ENCODE measurements around the gene CCDC102B.
"Not testable (repeated sequence)": the region's sequence is repeated elsewhere in the genome, so short reads cannot be mapped to it uniquely, and the experiment has no call there.

The CCDC102B gene

DNA sequence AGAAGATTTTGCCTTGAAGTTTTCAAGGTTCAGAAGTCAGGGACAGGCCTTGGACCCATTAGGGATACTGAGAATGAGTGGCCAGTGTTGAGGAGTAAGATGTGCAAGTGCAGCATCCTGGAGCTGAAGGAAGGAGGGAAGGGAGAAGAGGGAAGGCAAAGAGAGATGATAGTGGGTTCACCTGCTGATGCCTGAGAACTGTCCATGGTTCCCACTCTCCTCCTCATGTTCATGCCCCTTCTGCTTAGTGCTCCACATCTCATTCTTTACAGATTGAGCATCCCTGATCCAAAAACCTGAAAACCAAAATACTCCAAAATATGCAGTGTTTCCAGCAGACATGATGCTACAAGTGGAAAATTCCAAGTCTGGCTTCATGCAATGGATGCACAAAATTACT, 137.8 kb downstream of the CCDC102B start:
- Histone ChIP-seq H3K4me1 (ENCODE audit: control insufficient read depth, insufficient read depth, low read length, unreplicated experiment) (peaks cover 10% of the 10 kb centered on the region), H3K27ac (ENCODE audit: low read depth, low read length) (no peak overlapping the region), H3K79me2 (ENCODE audit: control insufficient read depth, insufficient read depth, low read length, unreplicated experiment) (no peaks in the 10 kb centered on the region), H3K36me3 (ENCODE audit: insufficient read depth, low read length) (no peaks in the 10 kb centered on the region), H3K4me3 (ENCODE audit: low read depth, low read length) (no peak overlapping the region), H3K27me3 (ENCODE audit: insufficient read depth, low read length) (no peaks in the 10 kb centered on the region), H2AFZ (ENCODE audit: low read length, unreplicated experiment) (no peak overlapping the region)

DNA sequence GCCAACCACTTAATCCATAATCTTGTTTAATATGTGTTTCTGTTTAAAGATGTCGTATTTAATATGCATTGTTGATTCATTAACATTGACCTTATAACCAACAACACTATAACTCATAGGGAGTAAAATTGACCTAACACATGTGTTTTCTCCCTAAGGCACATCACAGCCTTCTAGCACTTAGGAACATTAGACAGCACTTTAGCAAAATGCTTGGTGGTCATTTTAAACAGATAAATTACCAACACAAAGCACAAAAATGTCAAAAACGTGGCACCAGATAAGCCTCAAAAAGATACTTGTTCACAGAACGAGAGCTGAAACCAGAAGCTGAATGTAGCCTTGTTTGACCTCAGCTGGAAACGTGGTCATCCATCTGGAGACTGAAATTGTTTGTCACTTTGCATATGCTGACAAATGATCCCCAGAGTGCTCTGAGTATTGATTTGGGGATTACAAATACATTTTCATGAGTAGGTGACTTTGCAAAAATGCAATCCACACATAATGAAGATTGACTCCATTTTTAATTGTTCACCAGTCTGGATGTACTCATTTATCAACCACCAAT, 139.2 kb downstream of the CCDC102B start:
- Histone ChIP-seq H3K79me2 (ENCODE audit: control insufficient read depth, insufficient read depth, low read length, unreplicated experiment) (no peaks in the 10 kb centered on the region), H2AFZ (ENCODE audit: low read length, unreplicated experiment) (no peak overlapping the region), H3K4me3 (ENCODE audit: low read depth, low read length) (no peak overlapping the region), H3K27ac (ENCODE audit: low read depth, low read length) (no peak overlapping the region), H3K27me3 (ENCODE audit: insufficient read depth, low read length) (no peaks in the 10 kb centered on the region), H3K36me3 (ENCODE audit: insufficient read depth, low read length) (no peaks in the 10 kb centered on the region), H3K4me1 (ENCODE audit: control insufficient read depth, insufficient read depth, low read length, unreplicated experiment) (peaks cover 10% of the 10 kb centered on the region)

GRCh38 chr18:68940039-68940438, 142.2 kb downstream of the CCDC102B start:
- Histone ChIP-seq H2AFZ (ENCODE audit: low read length, unreplicated experiment) (no peak overlapping the region), H3K27ac (ENCODE audit: low read depth, low read length) (no peak overlapping the region), H3K36me3 (ENCODE audit: insufficient read depth, low read length) (no peaks in the 10 kb centered on the region), H3K79me2 (ENCODE audit: control insufficient read depth, insufficient read depth, low read length, unreplicated experiment) (no peaks in the 10 kb centered on the region), H3K27me3 (ENCODE audit: insufficient read depth, low read length) (no peaks in the 10 kb centered on the region), H3K4me1 (ENCODE audit: control insufficient read depth, insufficient read depth, low read length, unreplicated experiment) (peaks cover 10% of the 10 kb centered on the region), H3K4me3 (ENCODE audit: low read depth, low read length) (no peak overlapping the region)

- Histone ChIP-seq H2AFZ (ENCODE audit: low read length, unreplicated experiment) (no peak overlapping the region), H3K27ac (ENCODE audit: low read depth, low read length) (no peak overlapping the region), H3K36me3 (ENCODE audit: insufficient read depth, low read length) (no peaks in the 10 kb centered on the region), H3K27me3 (ENCODE audit: insufficient read depth, low read length) (no peaks in the 10 kb centered on the region), H3K4me1 (ENCODE audit: control insufficient read depth, insufficient read depth, low read length, unreplicated experiment) (peaks cover 10% of the 10 kb centered on the region), H3K79me2 (ENCODE audit: control insufficient read depth, insufficient read depth, low read length, unreplicated experiment) (no peaks in the 10 kb centered on the region), H3K4me3 (ENCODE audit: low read depth, low read length) (no peak overlapping the region)
Observed at GRCh38 chr18:68940754-68941153, 142.9 kb downstream of the CCDC102B start.

DNA sequence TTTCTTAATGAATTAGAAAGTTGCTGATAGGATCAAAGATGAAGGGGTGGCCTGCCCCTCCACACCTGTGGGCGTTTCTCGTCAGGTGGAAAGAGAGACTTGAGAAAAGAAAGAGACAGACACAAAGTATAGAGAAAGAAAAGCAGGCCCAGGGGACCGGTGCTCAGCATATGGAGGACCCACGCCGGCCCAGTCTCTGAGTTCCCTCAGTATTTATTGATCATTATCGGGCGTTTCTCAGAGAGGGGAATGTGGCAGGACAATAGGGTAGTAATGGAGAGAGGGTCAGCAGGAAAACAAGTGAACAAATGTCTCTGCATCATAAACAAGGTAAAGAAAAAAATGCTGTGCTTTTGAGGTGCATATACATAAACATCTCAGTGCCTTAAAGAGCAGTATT, 144.3 kb downstream of the CCDC102B start:
- no peak overlapping the region for H3K4me3 ChIP-seq (ENCODE audit: low read depth, low read length)
- H3K4me1 ChIP-seq (ENCODE audit: control insufficient read depth, insufficient read depth, low read length, unreplicated experiment) = peaks cover 10% of the 10 kb centered on the region
- no peak overlapping the region for H3K27ac ChIP-seq (ENCODE audit: low read depth, low read length)
- no peaks in the 10 kb centered on the region for H3K27me3 ChIP-seq (ENCODE audit: insufficient read depth, low read length)
- H3K79me2 ChIP-seq (ENCODE audit: control insufficient read depth, insufficient read depth, low read length, unreplicated experiment) = no peaks in the 10 kb centered on the region
- H3K36me3 ChIP-seq (ENCODE audit: insufficient read depth, low read length) = no peaks in the 10 kb centered on the region
- no peak overlapping the region for H2AFZ ChIP-seq (ENCODE audit: low read length, unreplicated experiment)

GRCh38 chr18:68943861-68944260, 146.0 kb downstream of the CCDC102B start:
- H3K4me1 ChIP-seq (ENCODE audit: control insufficient read depth, insufficient read depth, low read length, unreplicated experiment); H3K79me2 ChIP-seq (ENCODE audit: control insufficient read depth, insufficient read depth, low read length, unreplicated experiment); H3K36me3 ChIP-seq (ENCODE audit: insufficient read depth, low read length); H2AFZ ChIP-seq (ENCODE audit: low read length, unreplicated experiment); H3K27me3 ChIP-seq (ENCODE audit: insufficient read depth, low read length); H3K4me3 ChIP-seq (ENCODE audit: low read depth, low read length); H3K27ac ChIP-seq (ENCODE audit: low read depth, low read length): not testable (repeated sequence)

DNA sequence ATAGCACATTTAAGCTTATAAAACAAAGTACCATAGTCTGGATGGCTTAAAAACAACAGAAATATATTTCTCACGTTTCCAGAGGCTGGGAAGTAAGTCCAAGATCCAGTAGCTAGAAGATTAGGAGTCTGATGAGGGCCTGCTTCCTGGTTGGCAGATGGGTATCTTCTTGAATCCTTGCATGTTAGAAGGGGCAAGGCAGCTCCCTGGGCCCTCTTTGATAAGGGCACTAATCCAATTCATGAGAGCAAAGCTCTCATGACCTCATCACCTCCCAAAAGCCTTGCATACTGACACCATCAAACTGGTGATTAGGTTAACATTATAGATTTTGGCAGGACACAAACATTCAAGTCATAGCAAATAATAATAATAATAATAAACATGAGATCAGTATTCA, 146.4 kb downstream of the CCDC102B start:
- Histone ChIP-seq H3K4me3 (ENCODE audit: low read depth, low read length) (no peak overlapping the region), H2AFZ (ENCODE audit: low read length, unreplicated experiment) (no peak overlapping the region), H3K4me1 (ENCODE audit: control insufficient read depth, insufficient read depth, low read length, unreplicated experiment) (peaks cover 10% of the 10 kb centered on the region), H3K79me2 (ENCODE audit: control insufficient read depth, insufficient read depth, low read length, unreplicated experiment) (no peaks in the 10 kb centered on the region), H3K27me3 (ENCODE audit: insufficient read depth, low read length) (no peaks in the 10 kb centered on the region), H3K27ac (ENCODE audit: low read depth, low read length) (no peak overlapping the region), H3K36me3 (ENCODE audit: insufficient read depth, low read length) (no peaks in the 10 kb centered on the region)

DNA sequence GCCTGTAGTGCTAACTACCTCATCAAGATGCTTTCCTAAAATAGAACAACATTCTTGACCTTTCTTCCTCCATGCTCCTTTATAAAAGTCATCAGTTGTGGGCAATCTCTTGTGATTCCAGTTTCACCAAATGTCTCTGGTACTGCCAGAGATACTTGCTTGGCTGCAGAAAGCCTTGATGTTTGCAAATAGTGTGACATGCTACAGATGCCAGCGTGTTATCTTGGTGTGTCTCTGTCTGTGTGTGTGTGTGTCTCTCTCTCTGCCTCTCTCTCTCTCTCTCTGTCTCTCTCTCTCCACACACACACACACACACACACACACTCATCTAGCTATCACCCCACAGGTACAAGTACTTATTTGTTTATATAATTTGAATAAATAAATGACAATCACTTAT, 146.9 kb downstream of the CCDC102B start:
- H3K4me3 ChIP-seq (ENCODE audit: low read depth, low read length) = no peak overlapping the region
- H2AFZ ChIP-seq (ENCODE audit: low read length, unreplicated experiment) = no peak overlapping the region
- H3K27ac ChIP-seq (ENCODE audit: low read depth, low read length) = no peak overlapping the region
- no peaks in the 10 kb centered on the region for H3K79me2 ChIP-seq (ENCODE audit: control insufficient read depth, insufficient read depth, low read length, unreplicated experiment)
- H3K36me3 ChIP-seq (ENCODE audit: insufficient read depth, low read length) = no peaks in the 10 kb centered on the region
- peaks cover 6% of the 10 kb centered on the region for H3K4me1 ChIP-seq (ENCODE audit: control insufficient read depth, insufficient read depth, low read length, unreplicated experiment)
- no peaks in the 10 kb centered on the region for H3K27me3 ChIP-seq (ENCODE audit: insufficient read depth, low read length)

DNA sequence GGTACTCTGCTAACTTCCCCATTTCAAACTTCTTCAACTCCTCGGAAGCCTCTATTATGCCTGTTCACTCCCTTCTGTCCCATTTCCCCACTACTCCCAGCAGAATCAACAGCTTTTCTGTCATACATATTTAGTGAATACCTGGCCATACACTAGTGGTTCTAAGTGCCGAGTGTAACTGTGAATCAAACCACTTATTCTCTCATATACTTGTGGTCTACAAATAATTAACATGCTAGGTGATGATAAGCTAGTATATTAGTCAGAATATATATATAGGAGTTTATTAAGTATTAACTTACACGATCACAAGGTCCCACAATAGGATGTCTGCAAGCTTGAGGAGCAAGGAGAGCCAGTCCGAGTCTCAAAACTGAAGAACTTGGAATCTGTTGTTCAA, 150.7 kb downstream of the CCDC102B start:
- H2AFZ ChIP-seq (ENCODE audit: low read length, unreplicated experiment) = no peak overlapping the region
- H3K36me3 ChIP-seq (ENCODE audit: insufficient read depth, low read length) = no peaks in the 10 kb centered on the region
- H3K27me3 ChIP-seq (ENCODE audit: insufficient read depth, low read length) = no peaks in the 10 kb centered on the region
- no peak overlapping the region for H3K4me3 ChIP-seq (ENCODE audit: low read depth, low read length)
- H3K27ac ChIP-seq (ENCODE audit: low read depth, low read length) = no peak overlapping the region
- no peaks in the 10 kb centered on the region for H3K79me2 ChIP-seq (ENCODE audit: control insufficient read depth, insufficient read depth, low read length, unreplicated experiment)
- no peaks in the 10 kb centered on the region for H3K4me1 ChIP-seq (ENCODE audit: control insufficient read depth, insufficient read depth, low read length, unreplicated experiment)

GRCh38 chr18:68954738-68955137, 156.9 kb downstream of the CCDC102B start:
- Histone ChIP-seq H3K79me2 (ENCODE audit: control insufficient read depth, insufficient read depth, low read length, unreplicated experiment) (no peaks in the 10 kb centered on the region), H2AFZ (ENCODE audit: low read length, unreplicated experiment) (no peak overlapping the region), H3K36me3 (ENCODE audit: insufficient read depth, low read length) (no peaks in the 10 kb centered on the region), H3K27ac (ENCODE audit: low read depth, low read length) (no peak overlapping the region), H3K4me1 (ENCODE audit: control insufficient read depth, insufficient read depth, low read length, unreplicated experiment) (no peaks in the 10 kb centered on the region), H3K4me3 (ENCODE audit: low read depth, low read length) (no peak overlapping the region), H3K27me3 (ENCODE audit: insufficient read depth, low read length) (no peaks in the 10 kb centered on the region)

- Histone ChIP-seq H3K36me3 (ENCODE audit: insufficient read depth, low read length) (no peaks in the 10 kb centered on the region), H3K79me2 (ENCODE audit: control insufficient read depth, insufficient read depth, low read length, unreplicated experiment) (no peaks in the 10 kb centered on the region), H3K4me1 (ENCODE audit: control insufficient read depth, insufficient read depth, low read length, unreplicated experiment) (no peaks in the 10 kb centered on the region), H2AFZ (ENCODE audit: low read length, unreplicated experiment) (no peak overlapping the region), H3K27me3 (ENCODE audit: insufficient read depth, low read length) (no peaks in the 10 kb centered on the region), H3K4me3 (ENCODE audit: low read depth, low read length) (no peak overlapping the region), H3K27ac (ENCODE audit: low read depth, low read length) (no peak overlapping the region)
Observed at GRCh38 chr18:68956650-68957049, 158.8 kb downstream of the CCDC102B start.

Measured in ACC112 (cell line).